GM12892 (cell line): ENCODE results near the gene BCL11B.

Source experiments
- POLR2AphosphoS5 ChIP-seq: IDR thresholded peaks from 2 replicates; pipeline ENCODE4 v1.6.1; 2011; ENCODE audit warnings: low read depth, low read length, control low read depth
- TAF1 ChIP-seq: IDR thresholded peaks from 2 replicates; pipeline ENCODE4 v1.6.1; 2011; ENCODE audit warnings: low read depth, mild to moderate bottlenecking, control low read depth, low read length, borderline replicate concordance

- no peak for TF ChIP-seq POLR2AphosphoS5
- no peak for TF ChIP-seq TAF1
Observed at GRCh38 chr14:99254328-99255009, 17.5 kb downstream of the BCL11B start.
